Measurements from ENCODE around the gene LCN6.

DNA sequence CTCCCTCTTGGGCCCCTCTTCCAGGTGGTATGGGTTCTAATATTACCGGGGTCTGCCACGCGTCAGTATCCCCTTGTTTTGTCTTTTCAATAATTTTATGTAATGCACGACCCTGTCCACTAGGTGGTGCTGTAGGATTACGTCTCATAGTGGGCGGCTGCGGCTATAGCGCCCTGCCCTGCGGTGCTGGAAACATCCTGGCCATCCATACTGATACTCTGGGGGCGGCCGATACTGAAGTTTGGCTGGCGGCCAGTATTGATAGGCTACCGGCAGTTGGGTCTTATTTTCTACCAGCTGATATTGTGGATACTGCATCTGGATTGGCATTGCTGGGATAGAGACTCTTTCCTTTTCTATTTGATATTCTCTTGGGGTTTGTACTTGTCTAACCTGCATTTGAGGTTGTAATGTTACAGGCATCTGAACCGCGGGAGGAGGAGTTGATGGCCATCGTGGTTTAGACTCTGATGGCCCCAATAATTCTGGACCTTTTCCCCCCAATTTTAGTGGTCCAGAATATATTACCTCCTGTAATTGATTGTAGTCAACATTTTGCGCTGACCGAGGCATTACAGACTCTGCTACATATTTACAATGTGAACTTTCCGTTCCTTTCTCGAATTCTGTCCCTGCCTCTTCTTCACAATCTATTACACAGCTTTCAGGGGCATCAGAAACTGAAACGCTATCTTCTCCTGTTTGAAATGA lies 39.5 kb upstream of the LCN6 start:
- TF ChIP-seq, protein P1, sequence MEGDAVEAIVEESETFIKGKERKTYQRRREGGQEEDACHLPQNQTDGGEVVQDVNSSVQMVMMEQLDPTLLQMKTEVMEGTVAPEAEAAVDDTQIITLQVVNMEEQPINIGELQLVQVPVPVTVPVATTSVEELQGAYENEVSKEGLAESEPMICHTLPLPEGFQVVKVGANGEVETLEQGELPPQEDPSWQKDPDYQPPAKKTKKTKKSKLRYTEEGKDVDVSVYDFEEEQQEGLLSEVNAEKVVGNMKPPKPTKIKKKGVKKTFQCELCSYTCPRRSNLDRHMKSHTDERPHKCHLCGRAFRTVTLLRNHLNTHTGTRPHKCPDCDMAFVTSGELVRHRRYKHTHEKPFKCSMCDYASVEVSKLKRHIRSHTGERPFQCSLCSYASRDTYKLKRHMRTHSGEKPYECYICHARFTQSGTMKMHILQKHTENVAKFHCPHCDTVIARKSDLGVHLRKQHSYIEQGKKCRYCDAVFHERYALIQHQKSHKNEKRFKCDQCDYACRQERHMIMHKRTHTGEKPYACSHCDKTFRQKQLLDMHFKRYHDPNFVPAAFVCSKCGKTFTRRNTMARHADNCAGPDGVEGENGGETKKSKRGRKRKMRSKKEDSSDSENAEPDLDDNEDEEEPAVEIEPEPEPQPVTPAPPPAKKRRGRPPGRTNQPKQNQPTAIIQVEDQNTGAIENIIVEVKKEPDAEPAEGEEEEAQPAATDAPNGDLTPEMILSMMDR (conservative IDR thresholded peaks at IDR 0.05 in 1 of 2, IDR thresholded peaks at IDR 0.05 in 1 of 2; ENCODE audit: extremely low read depth in 1 of 2, insufficient read depth in 1 of 2, low read depth in 1 of 2, low read length in 2 of 2) = peak; percentile 71 to 83
- TF ChIP-seq EZH2 (IDR thresholded peaks at IDR 0.05; ENCODE audit: borderline replicate concordance, low read length) = no peak
